ENCODE data around the gene HMBS.
"Not testable (repeated sequence)": the region's sequence is repeated elsewhere in the genome, so short reads cannot be mapped to it uniquely, and the experiment has no call there.

HMBS gene

DNA sequence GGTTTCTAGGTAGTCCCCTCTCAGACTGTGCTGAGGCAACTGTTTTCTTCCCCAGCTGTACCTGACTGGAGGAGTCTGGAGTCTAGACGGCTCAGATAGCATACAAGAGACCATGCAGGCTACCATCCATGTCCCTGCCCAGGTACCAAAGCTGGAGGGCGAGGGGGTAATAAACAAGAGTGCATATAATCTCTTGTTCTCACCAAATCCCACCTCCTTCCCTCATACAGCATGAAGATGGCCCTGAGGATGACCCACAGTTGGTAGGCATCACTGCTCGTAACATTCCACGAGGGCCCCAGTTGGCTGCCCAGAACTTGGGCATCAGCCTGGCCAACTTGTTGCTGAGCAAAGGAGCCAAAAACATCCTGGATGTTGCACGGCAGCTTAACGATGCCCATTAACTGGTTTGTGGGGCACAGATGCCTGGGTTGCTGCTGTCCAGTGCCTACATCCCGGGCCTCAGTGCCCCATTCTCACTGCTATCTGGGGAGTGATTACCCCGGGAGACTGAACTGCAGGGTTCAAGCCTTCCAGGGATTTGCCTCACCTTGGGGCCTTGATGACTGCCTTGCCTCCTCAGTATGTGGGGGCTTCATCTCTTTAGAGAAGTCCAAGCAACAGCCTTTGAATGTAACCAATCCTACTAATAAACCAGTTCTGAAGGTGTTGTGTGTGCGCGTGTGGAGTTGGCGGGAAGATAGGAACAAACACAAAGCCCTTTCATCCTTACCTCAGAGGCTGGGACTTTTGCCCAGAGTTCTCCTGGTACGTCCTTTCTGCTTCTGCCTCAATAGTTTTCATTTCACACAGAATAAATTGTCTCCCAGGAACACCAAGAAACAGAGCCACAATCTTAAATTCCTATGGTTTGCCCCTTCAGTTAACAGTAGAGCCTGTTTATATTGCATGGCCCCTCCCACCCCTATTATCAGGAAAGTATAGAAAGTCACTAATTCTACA, 8.5 kb downstream of the HMBS start:
- Histone ChIP-seq H3K36me3 (ENCODE audit: control insufficient read depth, insufficient read depth, low read length, severe bottlenecking) (peaks cover 52% of the 10 kb centered on the region), H3K4me1 (ENCODE audit: control insufficient read depth, insufficient read depth, low read length) (peaks cover 13% of the 10 kb centered on the region), H3K9ac (ENCODE audit: low read length) (peak overlapping the region; percentile 88), H3K27me3 (replicated peaks; ENCODE audit: control insufficient read depth, insufficient read depth, low read length) (no peaks in the 10 kb centered on the region), H3K9me3 (ENCODE audit: control insufficient read depth, low read length) (no peaks in the 10 kb centered on the region), H3K4me3 (ENCODE audit: low read length) (peak overlapping the region; percentile 91)
- DNase-seq (ENCODE audit: low read depth), result peak; percentile 30

DNA sequence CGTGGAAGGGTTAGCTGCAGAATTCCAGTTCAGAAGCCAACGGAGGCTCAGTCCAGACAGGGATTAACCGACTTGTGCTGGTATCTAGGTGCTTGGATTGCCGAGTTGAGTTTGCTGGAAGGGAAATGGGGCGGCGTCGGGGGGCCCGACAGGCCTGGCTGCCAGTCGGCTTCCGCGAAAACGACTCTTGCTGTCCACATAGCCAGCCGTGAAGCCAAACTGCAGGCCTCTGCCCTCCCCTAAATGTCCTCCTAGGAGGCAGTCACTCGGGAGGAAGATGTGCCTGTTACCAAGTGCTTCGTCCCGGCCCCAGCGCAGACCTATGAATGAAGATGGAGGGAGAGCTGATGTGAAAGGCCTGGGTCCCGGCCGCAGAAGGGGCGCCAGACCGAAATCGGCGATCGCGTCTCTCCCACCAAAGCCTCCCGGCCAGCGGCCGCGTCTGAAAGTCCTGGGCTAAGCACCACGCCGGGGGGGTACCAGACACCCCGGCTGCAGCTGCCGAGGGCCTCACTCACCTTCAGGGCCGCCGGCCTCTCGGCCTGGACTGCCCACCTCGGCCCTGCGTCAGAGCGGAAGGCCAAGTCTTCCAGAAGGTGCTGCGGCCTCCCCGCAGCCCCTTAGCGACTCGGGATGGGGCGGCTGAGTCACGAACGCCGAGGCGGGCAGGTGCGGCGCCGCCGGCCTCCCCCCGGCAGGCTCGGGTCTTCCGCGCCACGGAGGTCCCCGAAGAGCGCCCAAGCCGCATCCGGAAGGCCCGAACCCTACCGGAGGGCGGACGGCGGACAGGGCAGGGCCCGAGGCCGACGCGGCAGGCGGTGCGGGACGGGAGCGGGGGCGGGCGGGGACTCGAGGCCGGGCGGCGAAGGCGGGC, 9.5 kb downstream of the HMBS start:
- Histone ChIP-seq H3K9ac (ENCODE audit: low read length) (peak overlapping the region; percentile 88), H3K4me1 (ENCODE audit: control insufficient read depth, insufficient read depth, low read length) (peaks cover 13% of the 10 kb centered on the region), H3K9me3 (ENCODE audit: control insufficient read depth, low read length) (no peaks in the 10 kb centered on the region), H3K36me3 (ENCODE audit: control insufficient read depth, insufficient read depth, low read length, severe bottlenecking) (peaks cover 59% of the 10 kb centered on the region), H3K27me3 (replicated peaks; ENCODE audit: control insufficient read depth, insufficient read depth, low read length) (no peaks in the 10 kb centered on the region), H3K4me3 (ENCODE audit: low read length) (peak overlapping the region; percentile 91)
- peak; percentile 62 for DNase-seq (ENCODE audit: low read depth)

DNA sequence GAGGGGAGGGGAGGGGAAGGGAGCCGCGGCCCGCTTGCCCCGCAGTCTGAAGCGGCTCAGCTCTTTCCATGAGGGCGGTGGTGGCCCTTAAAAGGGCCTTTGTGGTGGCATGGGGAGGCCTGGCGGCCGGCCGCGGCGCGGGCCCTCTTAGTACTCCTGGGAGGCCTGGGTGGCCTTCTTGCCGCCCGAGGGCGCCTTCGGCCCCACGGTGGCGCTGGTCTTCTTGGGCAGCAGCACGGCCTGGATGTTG, 10.1 kb downstream of the HMBS start:
- Histone ChIP-seq H3K9me3 (ENCODE audit: control insufficient read depth, low read length) (no peaks in the 10 kb centered on the region), H3K36me3 (ENCODE audit: control insufficient read depth, insufficient read depth, low read length, severe bottlenecking) (peaks cover 58% of the 10 kb centered on the region), H3K4me3 (ENCODE audit: low read length) (peak overlapping the region; percentile 91), H3K27me3 (replicated peaks; ENCODE audit: control insufficient read depth, insufficient read depth, low read length) (no peaks in the 10 kb centered on the region), H3K4me1 (ENCODE audit: control insufficient read depth, insufficient read depth, low read length) (peaks cover 13% of the 10 kb centered on the region), H3K9ac (ENCODE audit: low read length) (peak overlapping the region; percentile 88)
- DNase-seq (ENCODE audit: low read depth), result peak; percentile 91

DNA sequence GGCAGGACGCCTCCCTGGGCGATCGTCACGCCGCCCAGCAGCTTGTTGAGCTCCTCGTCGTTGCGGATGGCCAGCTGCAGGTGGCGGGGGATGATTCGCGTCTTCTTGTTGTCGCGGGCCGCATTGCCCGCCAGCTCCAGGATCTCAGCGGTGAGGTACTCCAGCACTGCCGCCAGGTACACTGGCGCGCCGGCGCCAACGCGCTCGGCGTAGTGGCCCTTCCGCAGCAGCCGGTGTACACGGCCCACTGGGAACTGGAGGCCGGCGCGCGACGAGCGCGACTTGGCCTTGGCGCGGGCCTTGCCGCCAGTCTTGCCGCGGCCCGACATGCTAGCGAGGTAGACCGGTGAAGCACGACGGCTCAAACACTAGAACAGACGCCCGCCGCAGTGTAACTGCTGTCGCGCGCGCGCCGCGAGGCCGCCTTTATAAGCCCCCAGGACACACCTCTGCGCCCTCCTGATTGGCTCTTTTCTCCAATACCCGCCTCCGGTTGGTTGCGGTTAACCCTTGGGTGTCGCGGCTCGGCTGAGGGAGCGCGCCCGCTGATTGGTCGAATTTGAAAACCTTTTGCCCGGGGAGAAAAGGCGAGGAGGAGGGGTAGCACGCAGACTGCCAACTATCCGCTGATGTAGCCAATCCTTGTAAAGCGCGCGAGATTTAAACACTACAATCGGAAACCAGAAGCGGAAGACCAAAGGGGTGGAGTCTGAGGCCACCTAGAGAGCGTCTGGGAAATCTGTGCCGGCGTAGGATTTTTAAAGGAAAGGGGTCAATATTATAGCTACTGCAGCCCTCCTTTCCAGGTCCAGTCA, 10.6 kb downstream of the HMBS start:
- DNase-seq (ENCODE audit: low read depth), result peak; percentile 99
- H3K36me3 ChIP-seq (ENCODE audit: control insufficient read depth, insufficient read depth, low read length, severe bottlenecking), result peaks cover 53% of the 10 kb centered on the region
- H3K9me3 ChIP-seq (ENCODE audit: control insufficient read depth, low read length), result no peaks in the 10 kb centered on the region
- peaks cover 14% of the 10 kb centered on the region for H3K4me1 ChIP-seq (ENCODE audit: control insufficient read depth, insufficient read depth, low read length)
- H3K9ac ChIP-seq (ENCODE audit: low read length), result peak overlapping the region; percentile 88
- peak overlapping the region; percentile 91 for H3K4me3 ChIP-seq (ENCODE audit: low read length)
- H3K27me3 ChIP-seq (replicated peaks; ENCODE audit: control insufficient read depth, insufficient read depth, low read length), result no peaks in the 10 kb centered on the region

DNA sequence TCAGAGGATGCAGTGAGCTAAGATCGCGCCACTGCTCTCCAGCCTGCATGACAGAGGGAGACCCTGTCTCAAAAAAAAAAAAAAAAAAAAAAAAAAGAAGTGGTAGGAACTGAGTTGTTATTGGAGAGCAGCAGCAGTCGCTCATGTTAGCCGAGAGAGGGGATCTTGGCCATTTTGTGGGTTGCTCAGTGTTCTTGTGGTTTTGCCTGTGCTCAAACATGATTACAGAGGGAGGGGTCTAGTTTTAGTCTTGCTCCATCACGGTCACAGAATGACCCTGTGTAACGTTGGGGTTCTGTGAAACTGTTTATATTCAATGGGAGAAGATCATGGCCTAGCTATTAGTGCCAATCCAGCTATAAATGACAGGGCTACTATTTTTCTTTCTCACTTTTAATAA, 15.0 kb downstream of the HMBS start:
- Histone ChIP-seq H3K9me3 (ENCODE audit: control insufficient read depth, low read length) (no peaks in the 10 kb centered on the region), H3K4me1 (ENCODE audit: control insufficient read depth, insufficient read depth, low read length) (peaks cover 13% of the 10 kb centered on the region), H3K27me3 (replicated peaks; ENCODE audit: control insufficient read depth, insufficient read depth, low read length) (no peaks in the 10 kb centered on the region), H3K4me3 (ENCODE audit: low read length) (no peak overlapping the region), H3K36me3 (ENCODE audit: control insufficient read depth, insufficient read depth, low read length, severe bottlenecking) (peaks cover 26% of the 10 kb centered on the region), H3K9ac (ENCODE audit: low read length) (peak overlapping the region; percentile 91)
- no peak for DNase-seq (ENCODE audit: low read depth)

DNA sequence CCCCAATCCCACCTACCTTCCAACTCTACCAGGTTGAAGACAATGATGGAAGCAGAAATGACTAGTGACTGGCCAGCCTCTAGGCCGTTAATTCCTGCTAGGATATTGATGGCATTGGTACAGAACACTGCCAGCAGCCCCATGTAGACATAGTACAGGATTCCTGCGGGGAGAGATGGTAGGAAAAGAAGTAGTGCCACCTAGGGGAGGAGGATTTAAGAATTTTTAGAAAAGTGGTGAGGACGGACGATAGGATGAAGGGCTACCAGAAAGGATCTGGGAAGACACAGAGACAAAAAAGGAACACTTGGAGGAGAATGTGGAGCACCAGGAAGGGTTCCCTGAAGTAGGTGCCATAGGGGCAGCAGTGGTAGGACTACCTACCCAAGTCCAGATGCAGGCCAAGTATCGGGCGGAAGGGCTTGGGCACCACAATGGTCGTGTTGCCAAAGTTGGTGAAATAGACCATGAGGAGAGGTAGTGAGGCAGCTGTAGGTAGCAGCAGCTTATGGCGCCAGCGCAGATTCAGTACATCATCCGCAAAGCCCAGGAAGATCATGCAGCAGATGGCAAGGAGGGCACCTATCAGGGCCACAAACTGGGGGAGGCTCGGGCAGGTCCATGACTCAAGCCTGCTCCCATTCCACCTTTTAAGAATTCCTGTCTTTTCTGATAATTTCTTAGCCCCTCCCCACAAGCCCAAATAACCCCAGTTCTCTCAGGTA, 15.7 kb downstream of the HMBS start:
- peak; percentile 60 for DNase-seq (ENCODE audit: low read depth)

DNA sequence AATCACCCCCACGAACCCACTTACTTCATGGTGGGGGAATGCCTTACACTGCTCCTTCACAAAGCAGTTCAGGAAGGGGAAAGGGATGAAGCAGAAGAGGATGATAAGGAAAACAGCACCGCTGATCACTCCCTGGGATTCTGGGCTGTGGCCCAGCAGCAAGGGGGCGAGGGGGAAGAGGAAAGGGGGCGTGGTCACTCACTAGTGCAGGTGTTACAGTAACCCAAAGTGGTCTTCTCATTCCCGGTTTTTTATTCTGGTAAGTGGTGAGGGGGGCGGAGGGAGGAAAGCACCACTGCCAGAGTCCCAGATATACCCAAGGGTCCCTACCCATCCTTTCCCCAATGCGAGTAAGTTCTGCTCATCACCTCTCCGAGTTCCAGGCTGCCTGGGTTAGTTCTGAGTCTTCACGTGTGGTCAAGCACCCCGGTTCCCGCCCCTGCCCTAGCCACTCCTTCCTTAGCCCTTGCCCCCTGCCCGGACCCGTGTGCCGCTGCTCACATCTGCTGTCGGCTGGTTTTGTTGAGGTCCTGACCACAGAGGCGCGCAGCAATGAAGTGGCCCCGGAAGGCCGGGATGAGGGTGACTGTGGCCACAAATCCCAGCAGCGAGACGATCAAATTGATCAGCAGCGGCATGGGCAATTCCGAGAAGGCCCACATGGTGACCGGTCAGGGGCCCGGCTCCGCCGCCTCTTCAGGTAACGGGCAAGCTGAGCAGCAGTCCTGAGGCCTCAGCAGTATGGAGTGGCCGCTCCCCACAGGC, 16.5 kb downstream of the HMBS start:
- peak overlapping the region; percentile 85 for H3K4me3 ChIP-seq (ENCODE audit: low read length)
- peak overlapping the region; percentile 91 for H3K9ac ChIP-seq (ENCODE audit: low read length)
- peaks cover 13% of the 10 kb centered on the region for H3K4me1 ChIP-seq (ENCODE audit: control insufficient read depth, insufficient read depth, low read length)
- no peaks in the 10 kb centered on the region for H3K27me3 ChIP-seq (replicated peaks; ENCODE audit: control insufficient read depth, insufficient read depth, low read length)
- no peaks in the 10 kb centered on the region for H3K9me3 ChIP-seq (ENCODE audit: control insufficient read depth, low read length)
- H3K36me3 ChIP-seq (ENCODE audit: control insufficient read depth, insufficient read depth, low read length, severe bottlenecking), result peaks cover 26% of the 10 kb centered on the region
- peak; percentile 13 for DNase-seq (ENCODE audit: low read depth)

More for the DNA sequence above, 15.7 kb downstream of the HMBS start:
- peaks cover 13% of the 10 kb centered on the region for H3K4me1 ChIP-seq (ENCODE audit: control insufficient read depth, insufficient read depth, low read length)
- H3K36me3 ChIP-seq (ENCODE audit: control insufficient read depth, insufficient read depth, low read length, severe bottlenecking), result peaks cover 26% of the 10 kb centered on the region
- peak overlapping the region; percentile 85 for H3K4me3 ChIP-seq (ENCODE audit: low read length)
- H3K27me3 ChIP-seq (replicated peaks; ENCODE audit: control insufficient read depth, insufficient read depth, low read length), result no peaks in the 10 kb centered on the region
- H3K9ac ChIP-seq (ENCODE audit: low read length), result peak overlapping the region; percentile 91
- no peaks in the 10 kb centered on the region for H3K9me3 ChIP-seq (ENCODE audit: control insufficient read depth, low read length)

DNA sequence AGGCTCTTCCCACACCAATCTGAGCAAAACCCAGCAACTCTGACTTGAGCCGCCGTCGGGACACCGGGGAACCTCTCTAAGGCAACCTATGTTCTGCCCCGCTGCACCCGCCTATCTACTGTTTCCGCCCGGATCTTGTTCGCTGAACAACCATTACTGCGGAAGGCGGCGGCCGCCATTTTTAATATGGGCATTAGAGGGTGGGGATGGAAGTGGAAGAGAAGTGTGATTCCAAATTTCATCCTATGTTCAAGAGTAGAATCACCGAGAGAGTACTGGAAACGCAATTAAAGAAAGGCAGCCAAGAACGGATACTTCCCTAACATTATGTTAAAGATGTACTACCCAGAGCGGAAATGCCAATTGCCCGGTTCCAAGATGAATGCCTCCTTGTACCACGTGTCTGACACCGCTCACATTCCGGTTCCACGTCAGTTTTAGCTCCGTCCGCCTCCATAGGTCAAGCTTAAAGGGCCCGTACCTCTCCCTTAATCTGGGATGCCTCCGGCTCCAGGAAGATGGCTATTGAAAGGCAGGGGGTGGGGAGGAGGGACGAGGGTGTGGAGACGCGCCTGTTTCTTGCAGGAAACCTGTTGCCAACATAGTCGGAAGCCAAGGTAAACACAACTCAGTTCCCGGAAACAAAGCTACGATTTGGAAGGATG, 17.2 kb downstream of the HMBS start, which contains the start of gene DPAGT1:
TSS of gene DPAGT1 (minus strand) at position 95 of the 665 bp plus-strand sequence. CDS start 198 bp downstream, outside the sequence.
- H3K9me3 ChIP-seq (ENCODE audit: control insufficient read depth, low read length), result no peaks in the 10 kb centered on the region
- peaks cover 19% of the 10 kb centered on the region for H3K36me3 ChIP-seq (ENCODE audit: control insufficient read depth, insufficient read depth, low read length, severe bottlenecking)
- no peaks in the 10 kb centered on the region for H3K27me3 ChIP-seq (replicated peaks; ENCODE audit: control insufficient read depth, insufficient read depth, low read length)
- H3K4me1 ChIP-seq (ENCODE audit: control insufficient read depth, insufficient read depth, low read length), result peaks cover 18% of the 10 kb centered on the region
- H3K4me3 ChIP-seq (ENCODE audit: low read length), result peak within 1 kb of the TSS; percentile 85
- peak within 1 kb of the TSS; percentile 91 for H3K9ac ChIP-seq (ENCODE audit: low read length)
- DNase-seq (ENCODE audit: low read depth), result peak; percentile 97

DNA sequence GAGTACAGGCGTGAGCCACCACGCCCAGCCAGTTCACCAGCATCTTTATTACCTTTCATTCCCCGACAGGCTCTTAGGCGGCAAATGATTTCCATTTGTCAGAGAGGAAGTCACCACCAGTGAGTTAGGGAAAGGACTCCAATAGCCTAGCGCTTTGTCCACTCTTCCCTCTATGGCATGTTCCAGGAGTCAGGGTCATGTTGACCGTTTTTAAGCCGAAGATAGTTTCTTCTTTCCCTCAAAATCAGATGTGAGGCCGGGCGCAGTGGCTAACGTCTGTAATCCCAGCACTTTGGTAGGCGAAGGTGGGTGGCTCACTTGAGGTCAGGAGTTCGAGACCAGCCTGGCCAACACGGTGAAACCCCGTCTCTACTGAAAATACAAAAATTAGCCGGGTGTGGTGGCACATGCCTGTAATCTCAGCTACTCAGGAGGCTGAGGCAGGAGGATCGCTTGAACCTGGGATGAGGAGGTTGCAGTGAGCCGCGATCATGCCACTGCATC, 18.5 kb downstream of the HMBS start:
- Histone ChIP-seq H3K4me1 (ENCODE audit: control insufficient read depth, insufficient read depth, low read length) (peaks cover 22% of the 10 kb centered on the region), H3K4me3 (ENCODE audit: low read length) (peak overlapping the region; percentile 85), H3K9ac (ENCODE audit: low read length) (peak overlapping the region; percentile 91)
- not testable (repeated sequence) for DNase-seq (ENCODE audit: low read depth); H3K36me3 ChIP-seq (ENCODE audit: control insufficient read depth, insufficient read depth, low read length, severe bottlenecking); H3K9me3 ChIP-seq (ENCODE audit: control insufficient read depth, low read length); H3K27me3 ChIP-seq (replicated peaks; ENCODE audit: control insufficient read depth, insufficient read depth, low read length)

Measured in adipocyte (in vitro differentiated cells).